GM18867 (cell line): ENCODE data around the gene SPRR2D.
"Not testable (repeated sequence)": the region's sequence is repeated elsewhere in the genome, so short reads cannot be mapped to it uniquely, and the experiment has no call there.

Source experiments
- ATAC-seq: cut with Tn5 transposase; IDR thresholded peaks from one replicate; pipeline ENCODE4 v1.9.1; 2021; ENCODE audit warnings: mild to moderate bottlenecking, moderate library complexity; ENCODE audit not compliant: unreplicated experiment

The SPRR2D gene

DNA sequence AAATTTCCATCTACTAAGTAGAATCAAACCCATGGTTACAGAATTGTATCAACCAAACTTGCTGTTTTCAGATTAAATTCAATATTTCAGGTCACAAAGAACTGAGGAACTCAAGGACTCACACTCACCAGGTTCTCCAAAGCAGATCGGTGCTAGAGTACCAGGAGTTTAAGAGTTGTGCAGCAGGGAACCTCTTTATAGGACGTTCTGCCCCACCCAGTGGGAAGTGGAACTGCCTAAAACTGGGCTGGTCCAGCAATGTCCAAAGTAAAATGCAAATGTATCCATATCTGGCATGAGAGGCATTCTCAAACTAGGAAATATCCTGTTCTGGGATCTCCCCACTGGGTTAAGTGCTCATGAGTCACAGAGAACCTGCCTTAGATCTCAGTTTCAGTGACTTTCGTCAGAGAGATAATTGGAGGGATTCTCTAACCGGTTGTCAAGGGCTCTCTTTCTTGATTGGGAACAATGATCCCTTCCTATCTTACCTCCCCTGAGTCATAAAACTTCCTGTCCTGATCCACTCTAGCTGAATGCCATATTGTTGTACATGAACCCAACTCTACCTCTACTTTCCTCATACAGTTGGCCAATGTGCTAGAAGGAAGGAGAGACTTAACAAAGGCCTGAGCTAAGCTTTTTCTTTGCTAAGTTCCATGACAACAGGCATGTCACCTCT lies at the start of gene SPRR2D:
Gene SPRR2D (minus strand): TSS at position 171 of the 682 bp plus-strand sequence. CDS start 774 bp downstream, outside the sequence.
- no peak for ATAC-seq

DNA sequence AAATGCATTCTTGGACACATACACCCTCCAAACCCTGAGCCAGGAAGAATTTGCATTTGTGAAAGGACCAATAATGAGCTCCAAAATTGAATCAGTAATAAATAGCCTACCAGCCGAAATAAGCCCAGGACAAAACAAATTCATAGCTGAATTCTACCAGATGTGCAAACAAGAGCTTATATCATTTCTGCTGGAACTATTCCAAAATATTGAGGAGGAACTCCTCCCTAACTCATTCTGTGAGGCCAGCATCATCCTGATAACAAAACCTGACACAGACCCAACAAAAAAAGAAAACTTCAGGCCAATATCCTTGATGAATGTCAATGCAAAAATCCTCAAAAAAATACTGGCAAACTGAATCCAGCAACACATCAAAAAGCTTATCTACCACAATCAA lies 46.7 kb upstream of the SPRR2D start:
- ATAC-seq, result no peak

DNA sequence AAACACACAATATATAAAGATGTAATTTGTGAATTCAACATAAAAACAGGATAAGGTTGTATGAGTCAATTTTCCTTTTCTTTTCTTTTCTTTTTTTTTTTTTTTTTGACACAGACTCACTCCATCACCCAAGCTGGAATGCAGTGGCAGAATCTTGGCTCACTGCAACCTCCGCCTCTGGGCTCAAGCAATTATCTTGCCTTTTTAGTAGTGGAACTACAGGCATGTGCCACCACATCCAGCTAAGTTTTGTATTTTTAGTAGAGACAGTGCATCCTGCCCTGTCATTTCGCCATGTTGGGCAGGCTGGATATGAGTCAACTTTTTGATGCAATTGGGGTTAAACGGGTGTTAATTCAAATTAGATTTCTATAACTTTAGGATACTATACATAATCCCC lies 40.8 kb upstream of the SPRR2D start:
- ATAC-seq, result no peak

DNA sequence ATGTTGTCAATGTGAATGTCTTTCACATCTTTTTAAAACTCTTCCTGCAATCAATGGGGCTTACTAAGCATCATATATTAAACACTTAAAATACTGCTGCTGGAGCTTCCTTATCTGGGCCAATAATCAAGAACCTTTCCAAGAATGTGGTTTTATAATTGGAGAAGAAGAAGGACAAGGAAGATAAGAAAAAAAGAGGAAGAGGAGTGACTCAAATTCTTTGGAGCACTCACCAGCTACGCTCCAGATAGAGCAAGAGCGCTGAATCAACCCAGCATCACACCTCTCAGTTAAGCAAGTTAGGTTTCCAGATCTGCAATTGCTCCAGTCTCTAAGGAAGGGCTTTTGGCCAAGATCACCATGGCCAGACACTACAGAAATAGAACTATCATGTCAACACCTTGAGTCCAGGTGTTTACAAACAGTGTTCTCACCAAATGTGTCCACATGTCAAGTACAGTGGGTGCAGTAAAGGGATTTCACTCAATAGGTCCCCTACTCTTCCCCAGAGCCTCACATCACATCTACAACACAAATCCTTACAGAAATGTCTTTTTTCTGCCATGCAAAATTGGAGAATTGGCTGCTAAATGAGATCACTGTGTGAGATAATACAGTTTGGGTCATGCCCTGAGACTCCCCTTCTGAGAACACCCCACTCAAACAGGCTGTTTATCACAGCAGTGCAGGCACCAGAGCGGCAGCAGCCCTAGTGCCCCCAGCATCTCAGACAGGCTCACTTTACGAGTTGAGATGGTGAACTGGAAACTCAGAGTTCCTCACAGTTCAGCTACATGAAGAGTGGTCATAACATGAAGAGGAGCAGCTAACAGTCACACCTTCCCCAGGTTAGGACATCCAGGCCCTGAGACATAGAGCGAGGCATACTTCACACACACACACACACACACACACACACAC lies 32.1 kb upstream of the SPRR2D start:
- no peak for ATAC-seq

DNA sequence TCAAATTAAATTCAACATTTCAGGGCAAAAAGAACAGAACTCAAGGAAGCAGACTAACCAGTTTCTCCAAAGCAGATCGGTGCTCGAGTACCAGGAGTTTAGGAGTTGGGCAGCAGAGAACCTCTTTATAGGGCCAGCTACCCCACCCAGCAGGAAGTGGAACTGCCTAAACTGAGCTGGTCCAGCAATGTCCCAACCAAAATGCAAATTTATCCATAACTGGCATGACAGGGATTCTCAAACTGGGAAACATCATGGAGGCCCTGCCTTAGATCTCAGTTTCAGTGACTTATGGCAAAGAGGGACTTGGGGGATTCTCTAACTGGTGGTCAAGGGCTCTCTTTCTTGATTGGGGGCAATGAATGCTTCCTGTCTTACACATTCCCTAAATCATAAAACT lies 30.6 kb upstream of the SPRR2D start, which contains the start of gene SPRR2B:
Gene SPRR2B (minus strand): TSS at position 101 of the 400 bp plus-strand sequence. CDS start 772 bp downstream, outside the sequence.
- no peak for ATAC-seq

DNA sequence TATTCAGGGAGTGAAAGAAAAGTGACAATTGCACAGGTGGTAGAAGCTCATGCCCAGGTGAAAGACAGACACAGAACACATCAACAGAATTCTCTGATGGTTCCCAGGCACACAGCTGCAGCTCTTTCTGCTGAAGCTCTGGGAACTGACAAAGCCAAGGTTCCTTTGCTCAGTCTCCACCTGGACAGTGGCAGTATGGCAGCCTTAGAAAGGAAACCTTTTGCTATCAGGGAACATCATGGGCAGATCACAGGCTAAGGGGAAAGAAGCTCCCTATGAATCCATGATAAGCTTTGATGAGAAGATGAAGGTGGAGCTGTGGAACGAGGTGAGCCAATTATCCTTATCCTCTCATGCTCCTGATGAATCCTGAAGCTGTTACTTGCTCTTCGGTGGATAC lies 29.3 kb upstream of the SPRR2D start:
- no peak for ATAC-seq

DNA sequence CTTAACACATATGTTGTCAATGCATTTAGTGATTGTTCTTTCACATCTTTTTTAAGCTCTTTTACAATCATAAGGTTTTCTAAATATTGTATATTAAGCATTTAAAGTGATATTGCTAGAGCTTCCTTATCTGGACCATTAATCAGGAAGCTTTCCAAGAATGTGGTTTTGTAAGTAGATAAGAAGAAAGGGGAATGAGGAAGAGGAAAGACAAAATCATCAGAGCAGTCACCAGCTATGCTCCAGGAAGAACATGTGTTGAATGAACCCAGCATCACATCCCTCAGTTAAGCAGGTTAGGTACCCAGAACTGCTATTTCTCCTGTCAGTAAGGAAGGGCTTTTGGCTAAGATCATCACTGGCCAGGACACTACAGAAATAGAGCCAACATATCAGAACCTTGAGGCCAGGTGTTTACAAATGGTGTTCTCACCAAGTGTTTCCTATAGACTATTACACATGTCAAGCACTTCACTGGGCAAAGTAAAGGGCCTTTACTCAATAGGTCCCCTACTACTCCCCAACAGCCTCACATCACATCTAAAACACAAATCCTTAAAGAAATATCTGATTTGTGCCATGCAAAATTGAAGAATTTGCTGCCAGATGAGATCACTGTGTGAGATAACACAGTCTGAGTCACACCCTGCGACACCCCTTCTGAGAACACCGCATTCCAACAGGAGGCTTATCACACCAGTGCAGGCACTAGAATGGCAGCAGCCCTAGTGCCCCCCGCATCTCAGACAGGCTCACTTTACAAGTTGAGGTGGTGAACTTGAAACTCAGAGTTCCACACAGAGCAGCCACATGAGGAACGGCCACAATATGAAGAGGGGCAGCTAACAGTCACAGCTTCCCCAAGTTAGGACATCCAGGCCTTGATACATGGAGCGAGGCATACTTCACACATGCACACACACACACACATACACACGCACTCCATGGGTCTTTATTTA lies 18.2 kb upstream of the SPRR2D start:
- ATAC-seq, result no peak

DNA sequence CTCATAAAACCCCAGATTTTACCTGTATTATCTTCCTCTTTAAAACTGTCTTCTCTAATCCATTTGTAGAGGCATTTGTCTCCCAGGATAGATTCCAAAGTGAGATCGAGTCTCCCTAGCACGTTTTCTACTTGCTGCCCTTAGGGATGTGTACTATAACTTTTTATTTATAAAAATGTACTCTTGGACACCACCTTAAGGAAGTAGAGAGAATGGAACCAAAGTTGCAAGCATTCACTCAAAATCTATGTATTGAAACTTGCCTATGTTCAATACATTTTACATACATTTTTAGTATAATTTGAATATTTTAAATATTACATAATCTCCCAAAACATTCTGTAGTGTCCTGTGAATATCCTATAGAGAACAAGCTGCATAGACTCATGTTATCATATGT lies 17.2 kb upstream of the SPRR2D start:
- ATAC-seq, result no peak

DNA sequence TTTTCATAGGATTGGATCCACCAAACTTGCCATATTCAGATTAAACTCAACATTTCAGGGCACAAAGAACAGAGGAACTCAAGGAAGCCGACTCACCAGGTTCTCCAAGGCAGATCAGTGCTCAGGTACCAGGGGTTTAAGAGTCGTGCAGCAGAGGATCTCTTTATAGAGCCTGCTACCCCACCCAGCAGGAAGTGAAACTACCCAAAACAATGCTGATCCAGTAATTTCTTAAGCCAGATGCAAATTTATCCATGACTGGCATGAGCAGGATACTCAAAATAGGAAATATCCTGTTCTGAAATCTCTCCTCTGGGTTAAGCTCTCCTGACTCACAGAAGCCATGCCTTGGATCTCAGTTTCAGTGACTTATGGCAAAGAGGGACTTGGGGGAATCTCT lies 16.5 kb upstream of the SPRR2D start, which contains the start of gene SPRR2A:
Gene SPRR2A (minus strand): TSS at position 138 of the 400 bp plus-strand sequence. CDS start 777 bp downstream, outside the sequence.
- no peak for ATAC-seq

DNA sequence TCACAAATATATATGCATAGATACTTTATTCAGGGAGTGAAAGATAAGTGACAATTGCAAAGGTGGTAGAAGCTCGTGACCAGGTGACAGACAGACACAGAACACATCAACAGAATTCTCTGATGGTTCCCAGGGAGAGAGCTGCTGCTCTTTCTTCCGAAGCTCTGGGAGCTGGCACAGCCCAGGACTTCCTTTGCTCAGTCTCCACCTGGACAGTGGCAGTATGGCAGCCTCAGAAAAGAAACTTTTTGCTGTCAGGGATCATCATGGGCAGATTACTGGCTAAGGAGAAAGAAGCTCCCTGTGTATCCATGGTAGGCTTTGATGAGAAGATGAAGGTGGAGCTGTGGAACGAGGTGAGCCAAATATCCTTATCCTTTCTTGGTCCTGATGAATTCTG lies 15.2 kb upstream of the SPRR2D start:
- not testable (repeated sequence) for ATAC-seq

DNA sequence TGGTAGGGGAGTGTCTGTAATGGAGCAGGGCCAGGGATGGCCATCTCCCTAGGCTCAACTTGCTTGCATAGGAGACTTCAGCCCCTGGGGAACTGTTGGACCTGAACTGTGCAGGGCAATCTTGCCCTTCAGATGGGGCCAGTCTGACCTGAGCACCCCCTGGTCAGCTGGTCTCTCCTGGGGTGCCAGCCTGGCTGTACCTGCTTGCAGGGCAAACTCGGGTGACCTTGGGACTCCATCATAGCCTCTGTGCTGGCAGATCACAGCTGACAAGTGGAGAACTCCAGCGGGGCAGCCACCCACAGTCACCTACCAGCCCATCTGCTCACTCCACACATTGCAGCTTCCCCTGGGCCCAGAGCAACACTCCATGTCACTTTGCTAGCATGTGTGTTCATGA lies 8.3 kb upstream of the SPRR2D start:
- no peak for ATAC-seq

DNA sequence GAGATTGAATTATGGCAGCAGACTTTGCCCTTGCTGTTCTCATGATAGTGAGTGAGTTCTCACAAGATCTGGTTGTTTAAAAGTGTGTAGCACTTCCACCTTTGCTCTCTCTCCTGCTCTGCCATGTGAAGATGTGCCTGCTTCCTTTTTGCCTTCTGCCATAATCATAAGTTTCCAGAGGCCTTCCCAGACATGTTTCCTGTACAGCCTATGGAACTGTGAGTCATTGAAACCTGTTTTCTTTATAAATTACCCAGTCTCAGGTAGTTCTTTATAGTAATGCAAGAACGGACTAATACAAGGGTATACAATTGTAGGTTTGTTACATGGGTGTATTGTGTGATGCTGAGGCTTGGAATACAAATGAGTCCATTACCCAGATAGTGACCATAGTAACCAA lies 5.7 kb downstream of the SPRR2D start:
- no peak for ATAC-seq

DNA sequence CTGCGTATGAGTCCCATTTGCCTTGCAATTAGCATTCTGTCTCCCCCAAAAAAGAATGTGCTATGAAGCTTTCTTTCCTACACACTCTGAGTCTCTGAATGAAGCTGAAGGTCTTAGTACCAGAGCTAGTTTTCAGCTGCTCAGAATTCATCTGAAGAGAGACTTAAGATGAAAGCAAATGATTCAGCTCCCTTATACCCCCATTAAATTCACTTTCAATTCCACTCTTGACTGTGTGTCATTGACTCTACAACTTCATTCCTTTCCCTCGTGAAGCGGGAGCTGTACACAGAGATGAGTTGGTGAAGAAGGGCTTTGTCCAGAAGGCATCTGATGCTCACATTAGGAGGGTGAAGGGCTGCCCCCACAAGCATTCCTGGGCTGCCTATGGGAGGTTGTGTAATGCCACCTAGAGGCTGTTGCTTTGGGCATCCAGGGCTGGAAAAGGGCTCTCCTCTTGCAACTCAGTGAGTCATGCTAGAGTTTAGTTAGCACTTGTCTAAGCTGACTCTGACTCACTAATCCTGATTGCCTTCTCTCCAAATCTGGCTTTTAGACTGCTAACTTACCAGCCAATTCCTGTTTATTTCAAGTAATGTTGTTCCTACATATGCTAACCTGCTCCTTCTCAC lies 8.1 kb downstream of the SPRR2D start:
- no peak for ATAC-seq

DNA sequence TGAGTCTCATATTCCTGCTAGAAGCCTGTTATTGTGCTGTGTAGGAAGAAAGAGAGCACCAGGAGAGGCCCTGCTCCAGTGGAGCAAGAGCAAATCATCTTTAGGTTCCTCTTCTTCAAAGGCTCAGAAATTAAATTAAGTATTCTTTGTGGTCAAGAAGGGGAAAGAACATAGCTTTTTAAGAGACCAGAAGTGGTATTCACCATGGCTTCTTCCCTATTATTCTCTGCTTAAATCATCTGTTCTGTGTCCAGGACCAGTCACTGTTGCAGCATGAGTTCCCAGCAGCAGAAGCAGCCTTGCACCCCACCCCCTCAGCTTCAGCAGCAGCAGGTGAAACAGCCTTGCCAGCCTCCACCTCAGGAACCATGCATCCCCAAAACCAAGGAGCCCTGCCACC lies 8.8 kb downstream of the SPRR2D start:
- ATAC-seq, result no peak

DNA sequence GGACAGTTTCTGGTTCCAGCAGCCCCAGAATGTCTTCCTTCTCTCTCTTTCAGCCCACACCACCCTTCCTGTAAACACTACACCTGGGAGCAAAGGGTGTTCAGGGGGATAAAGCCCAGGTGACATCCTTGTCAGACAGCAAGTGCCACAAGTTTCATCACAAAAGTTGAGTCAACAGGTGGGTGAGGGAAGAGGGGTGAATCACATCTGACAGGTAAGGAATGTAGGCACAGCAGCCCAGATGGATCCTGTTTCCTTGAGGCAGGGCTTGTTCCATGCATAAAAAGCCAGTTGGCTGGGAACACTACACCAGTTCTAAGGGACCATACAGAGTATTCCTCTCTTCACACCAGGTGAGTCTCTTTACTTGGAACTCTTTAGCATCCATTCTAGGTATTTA lies 10.0 kb downstream of the SPRR2D start, which contains the start of gene SPRR1B:
Gene SPRR1B (plus strand): TSS at position 309 of the 400 bp plus-strand sequence. CDS start 1,143 bp downstream, outside the sequence.
- ATAC-seq, result no peak

DNA sequence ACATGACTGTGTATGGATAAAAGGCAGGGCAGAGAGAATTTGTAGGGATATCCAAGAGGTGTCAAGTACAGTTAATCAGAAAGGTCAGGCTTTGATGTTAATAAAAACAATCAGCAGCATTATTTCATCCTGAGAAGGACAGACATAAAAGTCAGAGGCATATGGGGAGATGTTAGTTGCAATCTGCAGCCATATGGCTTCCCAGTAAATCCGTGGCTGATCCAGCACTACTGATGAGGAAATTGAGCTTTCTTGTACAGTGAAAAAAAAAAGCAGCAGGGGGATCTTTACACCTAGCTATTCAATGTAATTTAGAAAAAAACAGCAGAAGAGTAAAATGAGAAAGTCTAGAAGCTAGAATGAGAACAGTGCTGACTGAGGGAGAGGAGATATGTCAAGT lies 12.2 kb downstream of the SPRR2D start:
- ATAC-seq, result no peak

DNA sequence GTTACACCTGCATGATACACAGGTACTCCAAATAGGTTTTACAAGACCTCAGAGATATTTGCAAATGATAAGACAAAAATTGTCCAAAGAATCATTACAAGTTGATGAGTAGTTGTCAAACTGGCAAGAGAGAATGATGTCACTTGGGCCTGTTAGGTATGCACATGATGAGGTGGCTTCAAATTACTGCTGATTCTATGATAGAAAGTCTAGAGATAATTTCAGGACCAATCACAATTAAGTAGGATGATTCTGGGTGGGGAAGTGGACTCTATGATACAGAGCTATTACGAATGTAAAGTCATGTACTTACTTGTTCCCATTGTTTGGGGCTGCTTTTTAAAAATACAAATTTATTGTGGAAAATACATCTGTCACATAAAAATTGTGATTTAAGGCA lies 15.1 kb downstream of the SPRR2D start:
- no peak for ATAC-seq

DNA sequence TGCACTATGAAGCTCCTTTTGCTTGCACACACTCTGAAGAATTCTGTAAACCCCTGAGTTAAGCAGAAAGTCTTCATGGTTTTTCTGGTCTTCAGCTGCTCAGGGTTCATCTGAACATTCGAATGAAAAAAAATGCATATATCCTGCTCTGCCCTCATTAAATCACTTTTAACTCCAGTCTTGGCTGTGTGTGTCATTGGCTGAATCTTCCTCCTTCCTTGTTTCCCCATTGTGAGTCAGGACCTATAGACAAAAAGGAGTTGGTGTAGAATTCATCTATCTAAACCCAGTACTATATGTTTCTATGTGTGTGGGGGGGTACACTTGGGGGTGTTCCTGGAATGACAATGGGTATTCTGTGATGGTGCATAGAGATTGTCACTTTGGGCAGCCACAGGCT lies 16.5 kb downstream of the SPRR2D start:
- ATAC-seq, result no peak

DNA sequence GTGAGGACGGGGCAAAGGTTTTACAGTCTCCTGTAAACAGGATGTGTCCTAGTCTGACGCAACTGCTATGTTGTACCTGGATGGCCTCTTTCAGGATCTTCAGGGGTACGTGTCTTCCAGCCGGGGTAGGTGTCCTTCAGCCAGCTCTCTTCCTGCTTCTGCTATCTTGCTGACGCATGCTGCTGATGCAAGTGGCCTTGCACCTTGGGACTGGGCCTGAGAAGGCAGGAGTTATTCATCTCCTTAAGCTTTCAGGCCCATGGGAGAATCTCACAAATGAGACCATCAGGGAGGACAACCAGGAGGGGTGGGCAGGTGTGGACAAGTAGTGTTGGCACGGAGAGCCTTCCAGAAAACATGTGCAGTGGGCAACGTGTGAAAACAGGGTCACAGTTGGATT lies 17.8 kb downstream of the SPRR2D start:
- ATAC-seq, result no peak

DNA sequence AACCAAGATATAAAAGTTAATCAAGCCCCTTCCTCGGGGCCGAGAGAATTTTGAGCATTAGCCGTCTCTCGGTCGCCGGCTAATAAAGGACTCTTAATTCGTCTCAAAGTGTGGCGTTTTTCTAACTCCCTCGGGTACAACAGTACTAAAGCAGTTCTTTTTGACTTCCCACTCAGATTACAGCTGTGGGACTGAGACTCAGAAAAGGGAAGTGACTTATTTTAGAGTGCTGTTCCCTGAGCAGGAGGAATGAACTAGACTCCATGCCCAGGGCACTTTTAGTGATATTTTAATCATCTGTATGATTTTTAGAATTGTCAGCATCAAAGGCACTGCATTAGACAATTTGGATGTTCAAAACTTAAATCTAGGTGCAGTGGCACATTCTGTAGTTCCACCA lies 18.6 kb downstream of the SPRR2D start:
- ATAC-seq, result not testable (repeated sequence)
